GM21390 (cell line): Measurements from ENCODE around the gene MYO10.

Experiments
- ATAC-seq: cut with Tn5 transposase; IDR thresholded peaks from one replicate; pipeline ENCODE4 v1.9.1; 2021; ENCODE audit not compliant: unreplicated experiment

Gene MYO10

GRCh38 chr5:16943846-16944678 lies 8.0 kb upstream of the MYO10 start:
- ATAC-seq: no peak

GRCh38 chr5:16937503-16938161 lies 1.5 kb upstream of the MYO10 start:
- no peak for ATAC-seq

- no peak for ATAC-seq
These were observed 926 bp upstream of the MYO10 start for GRCh38 chr5:16936989-16937438.

GRCh38 chr5:16935231-16936149 lies 598 bp downstream of the MYO10 start:
- peak; percentile 57 for ATAC-seq

GRCh38 chr5:16934677-16935153 lies 1.4 kb downstream of the MYO10 start:
- ATAC-seq: no peak

- peak; percentile 44 for ATAC-seq
These were observed 2.0 kb downstream of the MYO10 start for GRCh38 chr5:16934123-16934522.

GRCh38 chr5:16933337-16933736 lies 2.8 kb downstream of the MYO10 start:
- ATAC-seq: no peak

- no peak for ATAC-seq
These were observed 3.7 kb downstream of the MYO10 start for GRCh38 chr5:16932401-16932800.

GRCh38 chr5:16931334-16932110 lies 4.6 kb downstream of the MYO10 start:
- no peak for ATAC-seq

- ATAC-seq: no peak
These were observed 5.6 kb downstream of the MYO10 start for GRCh38 chr5:16930496-16930895.

GRCh38 chr5:16929831-16930230 lies 6.3 kb downstream of the MYO10 start:
- ATAC-seq: no peak

GRCh38 chr5:16929347-16929746 lies 6.7 kb downstream of the MYO10 start:
- ATAC-seq: no peak

GRCh38 chr5:16927613-16928012 lies 8.5 kb downstream of the MYO10 start:
- ATAC-seq: no peak

- no peak for ATAC-seq
These were observed 9.7 kb downstream of the MYO10 start for GRCh38 chr5:16926417-16926816.

- no peak for ATAC-seq
These were observed 11.9 kb downstream of the MYO10 start for GRCh38 chr5:16924206-16924605.

GRCh38 chr5:16922430-16922829 lies 13.7 kb downstream of the MYO10 start:
- ATAC-seq: no peak

- no peak for ATAC-seq
These were observed 14.9 kb downstream of the MYO10 start for GRCh38 chr5:16921211-16921610.

GRCh38 chr5:16920109-16920816 lies 15.8 kb downstream of the MYO10 start:
- ATAC-seq: no peak

GRCh38 chr5:16918891-16919671 lies 17.0 kb downstream of the MYO10 start:
- ATAC-seq: no peak
